OCI-LY1 (cell line): ENCODE data around the gene TMEM242.

Source experiments
- H2AFZ ChIP-seq: fragments of 200-600 bp; sonication (generic), shearing (Covaris generic); 2 replicates; pipeline ENCODE4 v1.6.0; 2014; ENCODE audit warnings: antibody characterized with exemption, mild to moderate bottlenecking, low read length
- H3F3A ChIP-seq: fragments of 200-600 bp; sonication (generic), shearing (Covaris generic); 2 replicates; pipeline ENCODE4 v1.6.0; 2014; ENCODE audit warnings: mild to moderate bottlenecking, antibody characterized with exemption, low read length, moderate library complexity; ENCODE audit not compliant: insufficient read depth
- H3K27ac ChIP-seq: fragments of 200-600 bp; sonication (generic); 2 replicates; pipeline ENCODE4 v1.5.1; 2014; ENCODE audit warnings: low read length, mixed run types, mild to moderate bottlenecking, low read depth; ENCODE audit not compliant: poor library complexity, severe bottlenecking
- H3K27me3 ChIP-seq: fragments of 200-600 bp; sonication (generic); 2 replicates; pipeline ENCODE4 v1.6.0; 2014; ENCODE audit warnings: antibody characterized with exemption, mild to moderate bottlenecking, low read length, moderate library complexity; ENCODE audit not compliant: insufficient read depth
- H3K36me3 ChIP-seq: fragments of 200-600 bp; sonication (generic); 2 replicates; pipeline ENCODE4 v1.6.1; 2014; ENCODE audit warnings: mild to moderate bottlenecking, antibody characterized with exemption, low read length, moderate library complexity, mixed read lengths; ENCODE audit not compliant: insufficient read depth
- H3K4me1 ChIP-seq: fragments of 200-600 bp; sonication (generic); 2 replicates; pipeline ENCODE4 v1.5.1; 2014; ENCODE audit warnings: mild to moderate bottlenecking, low read length, moderate library complexity; ENCODE audit not compliant: insufficient read depth, severe bottlenecking
- H3K4me2 ChIP-seq: fragments of 200-600 bp; sonication (generic), shearing (Covaris generic); 2 replicates; pipeline ENCODE4 v1.6.1; 2014; ENCODE audit warnings: low read length
- H3K4me3 ChIP-seq: fragments of 200-600 bp; sonication (generic); 2 replicates; pipeline ENCODE4 v1.5.1; 2014; ENCODE audit warnings: low read length, low read depth, mild to moderate bottlenecking, mixed read lengths; ENCODE audit not compliant: poor library complexity, severe bottlenecking
- H3K79me2 ChIP-seq: fragments of 200-600 bp; shearing (Covaris generic); 2 replicates; pipeline ENCODE4 v1.6.1; 2016; ENCODE audit warnings: mixed run types, low read length, mixed read lengths; ENCODE audit not compliant: insufficient read depth
- H3K9ac ChIP-seq: fragments of 200-600 bp; sonication (generic), shearing (Covaris generic); 2 replicates; pipeline ENCODE4 v1.6.1; 2014; ENCODE audit warnings: mild to moderate bottlenecking, low read length, mixed read lengths
- H3K9me2 ChIP-seq: fragments of 200-600 bp; sonication (generic), shearing (Covaris generic); 2 replicates; pipeline ENCODE4 v1.6.1; 2014; ENCODE audit warnings: low read depth, mild to moderate bottlenecking, low read length, mixed read lengths
- H3K9me3 ChIP-seq: fragments of 200-600 bp; shearing (Covaris generic); 2 replicates; pipeline ENCODE4 v1.6.1; 2014; ENCODE audit warnings: low read length, mixed read lengths
- H4K20me1 ChIP-seq: fragments of 200-600 bp; sonication (generic), shearing (Covaris generic); 2 replicates; pipeline ENCODE4 v1.6.0; 2016; ENCODE audit warnings: mild to moderate bottlenecking, low read length; ENCODE audit not compliant: insufficient read depth
- CTCF ChIP-seq: fragments of 200-600 bp; sonication (generic), shearing (Covaris generic); IDR thresholded peaks from 2 replicates; pipeline ENCODE4 v1.5.1; 2017; ENCODE audit warnings: mild to moderate bottlenecking, antibody characterized with exemption, low read length, moderate library complexity, mixed read lengths
- EZH2 ChIP-seq: fragments of 200-600 bp; sonication (generic), shearing (Covaris generic); IDR thresholded peaks from 2 replicates; pipeline ENCODE4 v1.8.0; 2017; ENCODE audit warnings: borderline replicate concordance, mixed run types, mild to moderate bottlenecking, antibody characterized with exemption, low read length, moderate library complexity, mixed read lengths

TMEM242 gene

GRCh38 chr6:157332813-157333212 is 9.5 kb upstream of the TMEM242 start:
- TF ChIP-seq CTCF (no peak), EZH2 (no peak)
- no peaks in the 10 kb centered on the region for H3K9me2 ChIP-seq
- no peaks in the 10 kb centered on the region for H4K20me1 ChIP-seq
- H3K9ac ChIP-seq: no peak overlapping the region
- H3F3A ChIP-seq: no peaks in the 10 kb centered on the region
- H3K27me3 ChIP-seq: 0 out of 2 replicates have a peak, but pooled peaks cover 7% of the 10 kb centered on the region
- H3K4me1 ChIP-seq: no peaks in the 10 kb centered on the region
- no peaks in the 10 kb centered on the region for H3K36me3 ChIP-seq
- no peak overlapping the region for H3K4me2 ChIP-seq
- H3K4me3 ChIP-seq: no peak overlapping the region
- H3K79me2 ChIP-seq: no peaks in the 10 kb centered on the region
- no peak overlapping the region for H2AFZ ChIP-seq
- H3K9me3 ChIP-seq: no peaks in the 10 kb centered on the region
- no peak overlapping the region for H3K27ac ChIP-seq

- Histone ChIP-seq H3K9me3 (no peaks in the 10 kb centered on the region), H3K4me1 (no peaks in the 10 kb centered on the region), H3K27ac (no peak overlapping the region), H3F3A (no peaks in the 10 kb centered on the region), H2AFZ (no peak overlapping the region), H3K4me2 (no peak overlapping the region), H3K27me3 (0 out of 2 replicates have a peak, but pooled peaks cover 4% of the 10 kb centered on the region), H4K20me1 (no peaks in the 10 kb centered on the region), H3K36me3 (no peaks in the 10 kb centered on the region), H3K9me2 (no peaks in the 10 kb centered on the region), H3K79me2 (no peaks in the 10 kb centered on the region), H3K4me3 (no peak overlapping the region), H3K9ac (no peak overlapping the region)
- no peak for TF ChIP-seq CTCF
- no peak for TF ChIP-seq EZH2
Measured at GRCh38 chr6:157330831-157331230, 7.5 kb upstream of the TMEM242 start.

- Histone ChIP-seq H3K9me3 (no peaks in the 10 kb centered on the region), H2AFZ (no peak overlapping the region), H3K9ac (no peak overlapping the region), H3K4me3 (no peak overlapping the region), H3K4me2 (no peak overlapping the region), H3F3A (no peaks in the 10 kb centered on the region), H3K27ac (no peak overlapping the region), H3K4me1 (no peaks in the 10 kb centered on the region), H3K36me3 (no peaks in the 10 kb centered on the region), H3K9me2 (no peaks in the 10 kb centered on the region), H4K20me1 (no peaks in the 10 kb centered on the region), H3K79me2 (no peaks in the 10 kb centered on the region), H3K27me3 (0 out of 2 replicates have a peak, but pooled peaks cover 4% of the 10 kb centered on the region)
- no peak for TF ChIP-seq CTCF
- no peak for TF ChIP-seq EZH2
Measured at GRCh38 chr6:157329829-157330228, 6.5 kb upstream of the TMEM242 start.
